ENCODE results near the gene THBS3.
A peak's percentile ranks its signal among the peaks of the same experiment; 100 is the strongest.
"Not testable (repeated sequence)": the region's sequence is repeated elsewhere in the genome, so short reads cannot be mapped to it uniquely, and the experiment has no call there.

The THBS3 gene

GRCh38 chr1:155195201-155196102 is 12.2 kb downstream of the THBS3 start:
- in situ Hi-C loops (cut with HindIII; ENCODE audit: low pct_ligation_motif_present, low pct_unique_long_range_greater_than_20kb, low sequenced_read_pairs), result no loop called here
- DNase-seq, result no peak

- in situ Hi-C loops (cut with HindIII; ENCODE audit: low pct_ligation_motif_present, low pct_unique_long_range_greater_than_20kb, low sequenced_read_pairs); DNase-seq: not testable (repeated sequence)
Observed at GRCh38 chr1:155193991-155194240, 13.8 kb downstream of the THBS3 start.

DNA sequence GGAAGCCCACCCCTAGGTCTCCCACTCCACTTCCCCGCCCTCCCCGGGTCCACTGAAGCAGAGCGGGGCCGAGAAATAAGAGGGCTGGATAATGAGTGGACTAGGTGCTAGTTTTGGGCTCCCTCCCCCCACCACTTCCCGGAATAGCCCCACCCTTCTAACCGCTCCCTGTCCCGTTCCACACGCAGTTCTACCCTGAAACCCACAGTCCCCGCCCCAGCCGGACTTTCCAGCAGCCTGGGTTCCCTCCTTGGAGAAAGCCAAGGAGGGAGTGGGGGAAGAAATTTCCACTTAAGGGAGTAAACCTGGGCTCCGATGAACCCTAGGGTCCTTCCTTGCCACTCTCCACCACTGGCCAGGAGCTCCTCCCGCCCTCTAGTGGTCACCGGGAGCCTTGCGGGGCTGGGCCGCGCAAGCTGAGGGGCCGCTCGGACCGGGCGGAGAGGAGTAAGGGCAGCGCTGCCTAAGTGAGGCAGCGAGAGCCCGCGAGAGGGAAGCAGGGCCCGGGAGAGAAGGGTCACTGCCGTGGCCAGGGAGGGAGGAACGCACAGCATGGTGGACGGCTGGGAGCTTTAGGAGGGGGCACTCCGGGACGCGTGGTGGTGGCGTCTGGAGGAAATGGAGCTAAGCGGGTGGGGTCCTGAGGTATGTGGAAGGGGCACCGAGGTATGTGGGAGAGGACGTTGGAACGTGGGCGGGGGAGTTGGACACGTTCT is 14.3 kb downstream of the THBS3 start:
- peak; percentile 92 for DNase-seq
- in situ Hi-C loops (cut with HindIII; ENCODE audit: low pct_ligation_motif_present, low pct_unique_long_range_greater_than_20kb, low sequenced_read_pairs), result no loop called here

GRCh38 chr1:155192346-155193274 is 15.1 kb downstream of the THBS3 start:
- no peak for DNase-seq
- in situ Hi-C loops (cut with HindIII; ENCODE audit: low pct_ligation_motif_present, low pct_unique_long_range_greater_than_20kb, low sequenced_read_pairs), result no loop called here

GRCh38 chr1:155191904-155192303 is 15.8 kb downstream of the THBS3 start:
- in situ Hi-C loops (cut with HindIII; ENCODE audit: low pct_ligation_motif_present, low pct_unique_long_range_greater_than_20kb, low sequenced_read_pairs), result no loop called here
- no peak for DNase-seq

GRCh38 chr1:155189926-155190325 is 17.8 kb downstream of the THBS3 start:
- in situ Hi-C loops (cut with HindIII; ENCODE audit: low pct_ligation_motif_present, low pct_unique_long_range_greater_than_20kb, low sequenced_read_pairs); DNase-seq: not testable (repeated sequence)

DNA sequence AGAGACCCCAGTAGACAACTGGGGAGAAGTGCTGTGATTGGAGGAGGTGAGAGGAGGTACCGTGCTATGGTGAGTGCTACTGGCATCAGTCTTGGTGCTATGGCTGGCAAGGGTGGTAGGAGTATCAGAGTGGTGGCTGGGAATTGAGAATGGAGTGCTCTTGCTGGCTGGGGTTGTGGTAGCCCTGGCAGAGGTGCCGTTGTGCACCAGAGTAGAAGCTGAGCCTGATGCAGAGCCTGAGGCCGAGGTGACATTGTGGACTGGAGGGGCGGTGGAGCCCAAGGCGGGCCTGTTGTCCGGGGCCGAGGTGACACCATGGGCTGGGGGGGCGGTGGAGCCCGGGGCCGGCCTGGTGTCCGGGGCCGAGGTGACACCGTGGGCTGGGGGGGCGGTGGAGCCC is 19.4 kb downstream of the THBS3 start:
- in situ Hi-C loops (cut with HindIII; ENCODE audit: low pct_ligation_motif_present, low pct_unique_long_range_greater_than_20kb, low sequenced_read_pairs), result no loop called here
- no peak for DNase-seq

GRCh38 chr1:155187456-155187891 is 20.2 kb downstream of the THBS3 start:
- DNase-seq, result no peak
- in situ Hi-C loops (cut with HindIII; ENCODE audit: low pct_ligation_motif_present, low pct_unique_long_range_greater_than_20kb, low sequenced_read_pairs), result no loop called here

DNA sequence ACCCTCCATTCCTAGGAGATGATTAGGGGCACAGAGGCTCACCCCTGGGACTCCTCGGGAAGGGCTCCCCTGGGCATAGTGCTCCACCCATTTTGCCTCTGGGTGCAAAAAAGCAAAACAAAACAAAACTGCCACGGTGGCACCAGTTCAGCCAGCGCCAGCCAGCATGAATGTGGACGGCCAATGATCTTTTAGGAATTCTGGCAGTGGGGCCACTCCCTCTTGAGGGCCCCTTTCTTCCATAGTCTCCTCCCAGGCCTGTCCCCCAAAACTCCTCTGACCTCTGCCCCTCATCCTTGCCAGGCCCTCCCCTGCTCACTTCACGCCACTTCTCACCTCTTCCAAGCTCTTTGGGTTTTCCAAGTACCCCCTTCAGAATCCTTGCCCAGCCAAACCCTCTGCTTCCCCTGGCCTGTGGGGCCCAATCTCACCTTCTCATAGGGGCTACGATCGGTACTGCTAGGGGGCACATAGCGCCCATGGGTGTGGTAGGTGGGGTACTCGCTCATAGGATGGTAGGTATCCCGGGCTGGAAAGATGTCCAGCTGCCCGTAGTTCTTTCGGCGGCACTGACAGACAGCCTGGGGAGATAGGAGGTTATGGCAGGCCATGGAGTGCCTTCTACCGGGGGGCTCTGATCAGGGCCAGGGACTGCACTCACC is 20.8 kb downstream of the THBS3 start:
- in situ Hi-C loops (cut with HindIII; ENCODE audit: low pct_ligation_motif_present, low pct_unique_long_range_greater_than_20kb, low sequenced_read_pairs), result no loop called here
- no peak for DNase-seq

GRCh38 chr1:155186067-155186793 is 21.5 kb downstream of the THBS3 start:
- DNase-seq, result no peak
- in situ Hi-C loops (cut with HindIII; ENCODE audit: low pct_ligation_motif_present, low pct_unique_long_range_greater_than_20kb, low sequenced_read_pairs), result no loop called here

DNA sequence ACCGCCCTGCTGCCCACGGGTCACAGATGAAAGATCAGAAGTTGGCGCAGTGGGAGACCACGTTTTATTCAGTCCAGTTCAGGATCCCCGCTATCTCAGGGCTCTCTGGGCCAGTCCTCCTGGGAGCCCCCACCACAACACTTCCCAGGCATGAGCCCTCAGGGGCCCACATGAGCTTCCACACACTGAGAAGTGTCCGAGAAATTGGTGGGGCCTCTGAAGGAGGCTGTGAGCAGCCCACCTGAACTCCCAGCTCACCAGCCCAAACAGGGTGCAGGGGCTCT is 22.0 kb downstream of the THBS3 start:
- DNase-seq, result no peak
- in situ Hi-C loops (cut with HindIII; ENCODE audit: low pct_ligation_motif_present, low pct_unique_long_range_greater_than_20kb, low sequenced_read_pairs), result no loop called here

DNA sequence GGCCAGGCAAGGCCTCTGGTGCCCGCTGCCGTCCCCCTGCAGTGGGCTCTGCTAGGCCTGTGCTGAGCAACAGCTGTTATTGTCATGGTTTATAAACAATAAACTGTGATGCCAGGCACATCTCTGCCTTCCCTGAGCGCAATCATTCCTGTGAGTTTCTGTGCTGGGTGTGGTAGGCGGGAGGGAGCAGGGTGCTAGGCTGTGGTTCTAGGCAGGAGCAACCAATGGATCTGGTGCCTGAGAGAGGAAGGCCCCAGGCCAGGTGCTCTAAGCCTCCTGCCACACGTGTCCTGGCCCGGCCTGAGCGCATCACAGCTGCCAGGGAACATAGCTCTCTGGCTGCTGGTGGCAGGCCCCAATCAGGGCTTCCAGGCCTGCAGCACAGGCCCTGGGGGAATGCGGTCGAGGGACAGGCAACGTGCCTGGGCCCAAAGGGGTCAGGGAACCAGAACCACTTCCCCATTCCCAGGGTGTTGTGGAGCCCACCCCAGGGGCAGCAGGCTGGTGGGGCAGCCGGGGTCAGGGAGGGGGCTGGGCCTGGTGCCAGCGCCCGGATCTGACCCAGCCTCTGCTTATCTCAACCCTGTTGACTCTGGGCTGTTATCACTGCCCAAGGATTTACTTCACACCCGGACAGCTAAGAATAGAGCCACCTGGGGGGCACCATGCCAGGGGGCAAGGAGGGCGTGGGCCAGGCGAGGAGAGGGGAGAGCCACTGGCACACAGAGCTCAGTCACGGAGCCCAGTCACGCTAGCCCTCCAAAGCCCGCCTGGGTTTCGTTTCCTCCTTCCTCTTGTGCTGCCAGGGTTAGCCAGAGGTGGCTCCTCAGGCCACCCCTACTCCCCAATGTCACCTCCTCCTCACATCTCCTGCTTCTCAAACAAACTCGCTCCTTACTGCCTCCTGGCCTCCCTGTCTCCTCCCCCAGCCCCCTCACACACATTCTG is 22.6 kb downstream of the THBS3 start:
- DNase-seq, result no peak
- in situ Hi-C loops (cut with HindIII; ENCODE audit: low pct_ligation_motif_present, low pct_unique_long_range_greater_than_20kb, low sequenced_read_pairs), result no loop called here

DNA sequence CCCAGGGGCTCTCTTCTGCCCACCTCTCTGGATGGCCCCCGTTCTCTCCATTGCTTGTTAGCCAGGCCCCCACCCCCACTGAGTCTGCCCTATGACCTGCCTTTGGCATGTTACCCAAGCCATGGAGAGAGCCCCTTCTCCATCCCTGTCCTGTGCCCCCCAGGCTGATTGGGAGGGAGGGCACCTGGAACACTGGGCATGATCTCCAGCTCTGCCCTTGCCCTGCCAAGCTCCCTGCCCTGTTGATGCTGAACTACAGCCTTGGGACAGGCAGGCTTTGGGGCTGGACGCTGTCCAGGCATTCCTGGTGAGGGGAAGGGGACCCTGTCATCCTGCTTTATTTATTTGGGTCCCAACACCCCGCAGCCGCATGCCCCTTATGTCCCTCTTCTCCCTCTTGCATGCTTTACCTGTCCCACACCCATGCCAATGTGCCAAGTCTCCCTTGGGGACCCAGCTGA is 23.3 kb downstream of the THBS3 start:
- no peak for DNase-seq
- in situ Hi-C loops (cut with HindIII; ENCODE audit: low pct_ligation_motif_present, low pct_unique_long_range_greater_than_20kb, low sequenced_read_pairs), result no loop called here

- no peak for DNase-seq
- in situ Hi-C loops (cut with HindIII; ENCODE audit: low pct_ligation_motif_present, low pct_unique_long_range_greater_than_20kb, low sequenced_read_pairs), result no loop called here
Observed at GRCh38 chr1:155183775-155184221, 23.9 kb downstream of the THBS3 start.

GRCh38 chr1:155182052-155182550 is 25.6 kb downstream of the THBS3 start:
- in situ Hi-C loops (cut with HindIII; ENCODE audit: low pct_ligation_motif_present, low pct_unique_long_range_greater_than_20kb, low sequenced_read_pairs), result no loop called here
- no peak for DNase-seq

- DNase-seq, result no peak
- in situ Hi-C loops (cut with HindIII; ENCODE audit: low pct_ligation_motif_present, low pct_unique_long_range_greater_than_20kb, low sequenced_read_pairs), result no loop called here
Observed at GRCh38 chr1:155181371-155182051, 26.2 kb downstream of the THBS3 start.

Data from ACHN (cell line).